ENCODE results near the gene SLC22A14.
"Not testable (repeated sequence)": the region's sequence is repeated elsewhere in the genome, so short reads cannot be mapped to it uniquely, and the experiment has no call there.

The SLC22A14 gene

GRCh38 chr3:38281895-38282686 is at the start of gene SLC22A14:
TSS of gene SLC22A14 (plus strand) at chr3:38282294. CDS start at chr3:38306027, 23,733 bp downstream.
- no peak for DNase-seq

DNA sequence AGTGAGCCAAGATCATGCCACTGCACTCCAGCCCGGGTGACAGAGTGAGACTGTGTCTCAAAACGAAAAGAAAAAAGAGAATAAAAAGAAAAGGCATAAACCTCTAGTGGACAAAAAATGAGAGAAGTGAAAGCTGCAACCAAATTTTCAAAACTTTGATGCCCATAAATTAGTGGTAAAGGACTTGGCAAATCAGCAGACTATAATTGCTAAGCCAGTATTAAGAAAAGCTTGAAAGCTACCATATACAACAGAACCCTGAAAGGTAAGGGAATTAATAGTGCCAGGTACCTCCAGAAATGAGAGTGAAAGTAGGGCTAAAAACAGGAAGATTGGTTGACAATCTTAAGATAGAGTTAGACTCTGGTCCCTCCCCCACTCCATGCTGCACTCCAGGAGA is 49.4 kb upstream of the SLC22A14 start:
- DNase-seq, result no peak

DNA sequence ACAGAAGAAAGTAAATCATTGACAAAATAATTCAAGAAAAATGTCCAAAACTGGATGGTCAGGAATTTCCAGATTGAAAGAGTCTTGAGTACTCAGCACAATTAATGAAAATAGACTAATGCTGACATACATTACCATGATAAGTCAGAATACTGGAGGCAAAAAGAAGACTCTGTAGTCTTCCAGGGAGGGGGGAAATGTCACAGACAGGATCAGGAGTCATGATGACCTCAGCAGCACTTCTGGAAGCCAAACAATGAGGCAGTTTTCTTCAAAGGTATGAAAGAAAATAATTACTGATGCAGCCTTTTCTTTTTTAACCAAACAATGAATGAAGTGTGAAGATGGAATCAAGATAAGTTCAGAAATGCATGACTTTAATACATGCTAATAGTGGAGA is 46.6 kb upstream of the SLC22A14 start:
- DNase-seq, result no peak

DNA sequence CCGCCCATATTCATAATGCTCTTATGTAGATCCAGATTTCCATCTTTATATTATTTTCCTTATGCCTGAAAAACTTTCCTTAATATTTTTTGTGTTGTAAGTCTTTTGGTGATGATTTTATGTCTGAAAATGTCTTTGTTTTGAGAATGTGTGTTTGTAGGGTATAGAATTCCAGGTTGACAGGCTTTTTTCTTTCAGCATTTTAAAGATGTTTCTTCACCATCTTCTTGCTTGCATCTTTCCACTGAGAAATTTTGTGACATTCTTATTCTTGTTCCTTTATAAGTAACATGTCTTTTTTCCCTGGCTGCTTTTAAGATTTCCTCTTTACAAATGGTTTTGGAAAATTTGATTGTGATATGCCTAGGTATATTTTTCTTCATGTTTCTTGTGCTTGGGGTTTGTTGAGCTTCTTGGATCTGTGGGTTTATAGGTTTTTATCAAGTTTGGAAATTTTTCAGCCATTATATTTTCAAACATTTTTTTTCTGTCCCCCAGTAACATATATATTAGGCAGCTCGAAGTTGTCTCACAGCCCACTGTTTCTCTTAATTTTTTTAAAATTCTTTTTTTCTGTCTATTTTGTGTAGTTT is 43.6 kb upstream of the SLC22A14 start:
- no peak for DNase-seq

- DNase-seq, result not testable (repeated sequence)
Observed at GRCh38 chr3:38242812-38243211, 39.3 kb upstream of the SLC22A14 start.

DNA sequence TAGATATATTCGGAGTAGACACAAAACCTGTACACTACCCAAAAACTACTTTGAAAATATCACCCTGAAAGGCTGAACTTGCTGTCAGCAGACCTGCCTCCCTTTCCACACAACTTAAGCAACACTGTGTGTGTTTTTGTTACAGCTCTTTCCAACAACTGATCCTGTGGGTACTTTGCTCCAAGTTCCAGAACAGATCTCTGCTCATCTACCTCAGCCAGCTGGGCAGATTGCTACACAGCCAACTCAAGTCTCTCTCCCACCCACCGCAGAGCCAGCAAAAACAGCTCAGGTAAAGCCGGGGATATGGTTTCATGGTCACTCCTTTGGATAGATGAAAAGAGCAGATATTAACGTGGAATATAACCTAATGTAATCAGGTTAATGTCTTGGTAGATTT is 36.2 kb upstream of the SLC22A14 start:
- no peak for DNase-seq

GRCh38 chr3:38247366-38248035 is 34.6 kb upstream of the SLC22A14 start:
- peak; percentile 30 for DNase-seq

DNA sequence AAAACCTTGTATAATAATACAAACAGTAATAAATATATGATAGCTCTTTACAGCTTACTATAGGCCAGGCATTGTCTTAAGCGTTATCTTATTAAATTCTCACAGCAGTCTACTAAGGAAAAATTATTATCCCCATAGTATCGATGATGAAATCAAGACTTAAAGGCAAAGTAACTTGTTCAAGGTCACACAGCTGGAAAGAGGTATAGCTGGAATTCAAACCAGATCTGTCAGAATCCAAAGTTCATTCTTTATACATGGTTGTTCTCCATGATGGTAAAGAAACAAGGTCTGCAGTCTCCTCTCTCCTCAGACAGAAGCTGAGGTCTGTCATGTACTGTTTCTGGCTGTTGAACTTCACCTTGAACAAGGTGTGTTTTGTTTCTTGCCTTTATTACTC is 31.9 kb upstream of the SLC22A14 start:
- no peak for DNase-seq

DNA sequence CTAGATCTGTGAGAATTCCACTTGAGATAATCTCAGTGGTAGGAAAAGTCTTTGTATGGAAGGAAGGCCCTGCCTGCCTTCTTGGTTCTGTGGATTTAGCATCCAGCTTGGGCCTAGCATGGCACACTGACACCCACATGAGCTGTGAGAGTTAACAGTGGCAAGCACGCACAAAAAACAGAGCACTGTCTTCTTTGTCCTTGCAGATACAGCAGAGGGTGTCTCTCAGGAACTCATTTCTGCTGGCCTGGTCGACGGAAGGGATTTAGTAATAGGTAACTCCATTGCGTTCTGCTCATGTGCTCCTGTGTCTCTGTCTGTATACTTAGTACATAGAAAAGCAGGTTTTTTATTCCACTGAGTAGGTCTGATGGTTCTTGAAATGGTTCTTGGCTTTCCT is 30.9 kb upstream of the SLC22A14 start:
- DNase-seq, result no peak

GRCh38 chr3:38253704-38254103 is 28.4 kb upstream of the SLC22A14 start:
- DNase-seq, result no peak

- DNase-seq, result no peak
Observed at GRCh38 chr3:38254872-38255271, 27.2 kb upstream of the SLC22A14 start.

GRCh38 chr3:38255627-38256026 is 26.5 kb upstream of the SLC22A14 start:
- DNase-seq, result no peak

DNA sequence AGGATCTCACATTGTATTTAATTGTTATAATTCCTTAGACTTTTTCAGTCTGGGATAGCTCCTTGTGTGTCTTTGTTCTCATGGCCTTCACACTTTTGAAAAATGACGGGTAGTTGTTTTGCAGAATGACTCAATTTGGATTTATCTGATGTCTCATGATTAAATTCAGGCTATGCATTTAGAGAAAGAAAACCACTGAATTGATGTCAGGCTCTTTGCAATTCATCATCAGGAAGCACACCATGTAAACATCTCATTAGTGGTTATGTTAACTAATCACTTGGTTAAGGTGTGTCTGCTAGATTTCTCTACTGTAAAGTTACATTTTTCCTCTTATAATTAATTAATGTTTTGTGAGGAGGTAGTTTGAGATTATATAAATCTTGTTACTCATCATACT is 24.5 kb upstream of the SLC22A14 start:
- DNase-seq, result no peak

DNA sequence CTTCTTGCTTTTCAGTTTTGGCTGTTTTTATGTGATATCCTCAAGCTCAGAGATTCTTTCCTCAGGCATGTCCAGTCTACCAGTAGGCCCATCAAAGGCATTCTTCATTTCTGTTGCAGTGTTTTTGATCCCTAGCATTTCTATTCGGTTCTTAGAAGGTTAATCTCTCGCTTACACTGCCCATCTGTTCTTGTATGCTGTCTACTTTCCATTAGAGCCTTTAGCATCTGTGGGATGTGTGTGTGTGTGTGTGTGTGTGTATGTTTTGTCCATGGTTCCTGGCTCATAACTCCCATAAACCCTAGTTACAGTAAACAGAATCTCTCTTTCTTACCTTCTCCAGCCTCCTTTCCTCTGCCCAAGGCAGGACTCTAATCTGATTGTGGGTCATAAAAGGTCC is 21.6 kb upstream of the SLC22A14 start:
- no peak for DNase-seq

DNA sequence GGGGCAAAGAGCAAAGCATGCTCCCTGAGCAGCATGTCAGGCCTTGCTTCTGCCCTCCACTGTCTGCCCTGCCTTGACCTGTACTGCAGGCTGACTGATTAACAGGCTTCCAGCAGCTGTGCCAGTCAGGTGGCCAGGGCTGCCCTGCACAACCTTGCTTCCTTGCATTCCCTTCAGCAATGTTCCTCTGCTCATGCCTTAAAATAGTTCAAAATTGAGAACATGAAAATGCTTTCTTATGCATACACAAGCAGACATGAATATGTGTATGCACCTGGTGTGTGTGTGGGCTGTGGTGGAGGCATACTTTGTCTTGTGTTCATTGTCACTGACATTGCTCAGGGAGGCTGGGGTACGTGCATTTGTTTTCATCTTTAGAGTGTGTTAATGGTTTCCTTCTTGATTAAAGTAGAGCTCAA is 17.7 kb upstream of the SLC22A14 start:
- DNase-seq, result no peak

DNA sequence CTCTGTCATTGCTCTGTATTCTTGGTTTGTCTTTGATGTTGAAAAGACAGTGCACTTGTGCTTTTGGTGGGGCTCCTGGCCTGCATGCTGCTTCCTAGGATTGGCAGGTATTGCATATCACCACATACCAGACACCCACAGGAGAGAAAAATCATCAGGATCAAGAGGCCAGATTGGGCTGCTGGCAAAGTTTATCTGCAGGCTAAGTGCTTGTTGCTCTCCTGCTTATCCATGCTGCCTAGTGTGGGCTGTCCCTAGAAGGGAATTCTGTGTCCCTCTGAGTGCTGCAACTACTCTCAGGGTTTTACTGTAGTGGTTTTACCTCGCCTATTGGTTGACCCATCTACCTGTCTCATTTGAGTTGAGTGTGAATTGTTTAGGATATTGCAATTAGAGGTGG is 17.3 kb upstream of the SLC22A14 start:
- DNase-seq, result no peak

GRCh38 chr3:38265604-38266307 is 16.3 kb upstream of the SLC22A14 start, which contains the start of gene SLC22A13:
TSS of gene SLC22A13 (plus strand) at chr3:38265812. CDS start at chr3:38265861, 49 bp downstream.
- DNase-seq, result no peak

DNA sequence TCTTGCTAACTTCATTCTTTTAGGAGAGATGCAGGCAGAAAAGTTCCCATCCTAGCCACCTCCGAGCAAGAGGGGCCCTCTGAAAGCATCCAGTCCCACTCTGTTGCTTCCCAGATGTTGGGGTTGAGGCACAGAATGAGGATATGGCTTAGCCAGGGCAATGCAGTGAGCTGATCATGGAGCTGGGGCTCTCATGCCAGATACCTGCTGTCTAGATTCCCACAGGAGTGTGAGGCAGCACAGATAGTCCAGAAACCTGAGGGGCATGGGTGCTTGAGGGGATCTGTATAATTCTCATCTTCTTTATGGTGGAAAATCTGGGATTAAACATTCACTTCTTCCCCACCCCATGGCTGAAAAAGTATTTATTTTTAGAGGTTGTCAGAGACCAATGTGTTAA is 15.3 kb upstream of the SLC22A14 start:
- no peak for DNase-seq

GRCh38 chr3:38267662-38268061 is 14.4 kb upstream of the SLC22A14 start:
- DNase-seq, result no peak

GRCh38 chr3:38268087-38268486 is 14.0 kb upstream of the SLC22A14 start:
- no peak for DNase-seq

DNA sequence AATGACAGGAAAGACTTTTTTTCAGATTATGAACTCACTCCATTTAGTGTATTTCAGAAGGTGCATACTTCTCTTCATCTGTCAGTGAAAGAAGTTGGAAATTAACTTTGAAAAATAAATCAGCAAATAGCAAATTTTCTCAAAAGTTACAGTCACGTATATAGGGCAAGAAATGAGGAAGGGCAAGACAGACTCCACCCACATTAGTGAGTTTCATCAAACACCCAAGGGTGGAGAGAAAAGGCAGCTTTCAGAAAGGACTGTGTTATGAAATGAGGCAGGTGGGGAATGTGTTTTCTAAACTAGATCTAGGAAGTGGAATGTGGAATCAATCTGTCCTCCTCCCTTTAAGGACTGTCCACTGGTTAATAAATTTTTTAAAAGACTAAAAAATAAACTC is 13.6 kb upstream of the SLC22A14 start:
- no peak for DNase-seq

DNA sequence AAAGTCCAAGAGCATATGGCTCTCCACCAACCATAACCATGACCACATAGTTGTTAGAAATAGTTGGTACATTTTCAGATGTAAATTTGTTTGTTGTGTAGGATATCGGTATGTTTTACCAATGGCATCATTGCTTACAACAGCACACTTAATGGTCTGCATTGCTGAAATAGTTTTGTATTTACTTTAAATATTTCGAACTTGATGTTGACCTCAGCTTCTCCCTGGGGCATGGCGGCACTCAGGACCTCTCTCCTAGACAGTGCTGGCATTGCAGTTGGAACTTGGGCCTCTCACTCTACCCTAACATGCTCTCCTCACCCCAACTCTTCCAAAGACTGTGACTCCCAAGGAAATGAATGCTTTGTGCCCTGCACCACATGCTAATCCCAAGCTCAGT is 11.5 kb upstream of the SLC22A14 start:
- no peak for DNase-seq

DNA sequence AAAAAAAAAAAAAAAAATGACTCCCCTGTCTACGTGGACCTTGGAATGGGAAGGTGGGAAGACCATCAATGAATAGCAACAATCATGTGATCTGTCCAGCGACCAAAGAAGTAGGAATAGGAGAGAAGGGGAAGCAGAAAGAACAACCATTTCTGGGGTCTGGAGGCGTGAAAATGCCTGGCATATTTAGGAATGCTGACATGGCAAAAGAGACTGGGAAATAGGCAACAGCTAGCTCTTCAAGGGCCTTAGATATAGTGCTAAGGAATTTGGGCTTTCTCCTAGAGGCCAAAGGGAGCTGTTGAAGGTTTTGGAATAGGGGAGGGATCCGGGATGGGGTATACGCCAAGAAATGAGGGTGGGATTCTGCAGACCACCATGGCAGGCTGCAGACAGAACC is 10.5 kb upstream of the SLC22A14 start:
- DNase-seq, result no peak
